Mesenchymal stem cell (in vitro differentiated cells and primary cell): ENCODE measurements around the gene RECK.

Experiments
- DNase-seq: peaks from one replicate; pipeline ENCODE4 v3.0.0-alpha.2; 2013
- H2AFZ ChIP-seq: one replicate; pipeline ENCODE4 v1.6.1; 2013; ENCODE audit warnings: low read depth, mild to moderate bottlenecking, control low read depth, inconsistent platforms, low read length, moderate library complexity
- H2AK5ac ChIP-seq: 2 replicates; pipeline ENCODE4 v1.6.1; 2013; ENCODE audit warnings: low read length, moderate library complexity, mild to moderate bottlenecking, inconsistent platforms; ENCODE audit not compliant: severe bottlenecking
- H2BK120ac ChIP-seq: one replicate; pipeline ENCODE4 v1.6.1; 2013; ENCODE audit warnings: low read depth, mild to moderate bottlenecking, inconsistent platforms, low read length, moderate library complexity
- H2BK12ac ChIP-seq, 2 experiments: one replicate each; pipeline ENCODE4 v1.6.1; 2013; ENCODE audit warnings: inconsistent platforms in 2 of 2, low read length in 2 of 2, mild to moderate bottlenecking in 2 of 2, moderate library complexity in 2 of 2, control low read depth in 1 of 2
- H2BK15ac ChIP-seq: one replicate; pipeline ENCODE4 v1.6.1; 2013; ENCODE audit warnings: mild to moderate bottlenecking, low read depth, inconsistent platforms; ENCODE audit not compliant: poor library complexity, severe bottlenecking
- H2BK5ac ChIP-seq: 2 replicates; pipeline ENCODE4 v1.6.1; 2013; ENCODE audit warnings: low read depth, mild to moderate bottlenecking, low read length, control low read depth, inconsistent platforms; ENCODE audit not compliant: poor library complexity, severe bottlenecking
- H3K14ac ChIP-seq, 2 experiments: one replicate each; pipeline ENCODE4 v1.6.1; 2013; ENCODE audit warnings: inconsistent platforms in 2 of 2, low read length in 2 of 2, control low read depth in 1 of 2, mild to moderate bottlenecking in 1 of 2, moderate library complexity in 1 of 2
- H3K18ac ChIP-seq, 2 experiments: one replicate each; pipeline ENCODE4 v1.6.1; 2013; ENCODE audit warnings: inconsistent platforms in 2 of 2, low read length in 2 of 2, control low read depth in 1 of 2, low read depth in 1 of 2, mild to moderate bottlenecking in 1 of 2
- H3K23ac ChIP-seq, 2 experiments: one replicate each; pipeline ENCODE4 v1.6.1; 2013; ENCODE audit warnings: inconsistent platforms in 2 of 2, low read length in 2 of 2, mild to moderate bottlenecking in 2 of 2, moderate library complexity in 2 of 2, control low read depth in 1 of 2
- H3K27ac ChIP-seq: 2 replicates; pipeline ENCODE4 v1.5.1; 2013; ENCODE audit warnings: mild to moderate bottlenecking, moderate library complexity, low read length, control low read depth, inconsistent platforms; ENCODE audit not compliant: poor library complexity, severe bottlenecking
- H3K27me3 ChIP-seq, 2 experiments: 2 replicates each; pipeline versions ENCODE4 v1.6.1 to v1.7.0; 2013; ENCODE audit warnings: low read length in 2 of 2, mild to moderate bottlenecking in 2 of 2, moderate library complexity in 2 of 2, control low read depth in 1 of 2, inconsistent platforms in 1 of 2; ENCODE audit not compliant: control insufficient read depth in 1 of 2, insufficient read depth in 1 of 2
- H3K36me3 ChIP-seq, 2 experiments: 2 replicates each; pipeline versions ENCODE4 v1.6.1 to v1.7.0; 2013; ENCODE audit warnings: low read length in 2 of 2, control low read depth in 1 of 2, inconsistent platforms in 1 of 2, low read depth in 1 of 2, mild to moderate bottlenecking in 1 of 2; ENCODE audit not compliant: insufficient read depth in 2 of 2, control insufficient read depth in 1 of 2
- H3K4ac ChIP-seq, 2 experiments: one replicate each; pipeline ENCODE4 v1.6.1; 2013; ENCODE audit warnings: inconsistent platforms in 2 of 2, low read length in 2 of 2, mild to moderate bottlenecking in 2 of 2, moderate library complexity in 2 of 2, control low read depth in 1 of 2, low read depth in 1 of 2
- H3K4me1 ChIP-seq: 2 replicates; pipeline ENCODE4 v1.6.1; 2013; ENCODE audit warnings: low read depth, low read length, control low read depth; ENCODE audit not compliant: control insufficient read depth, insufficient read depth
- H3K4me2 ChIP-seq: 2 replicates; pipeline ENCODE4 v1.6.1; 2013; ENCODE audit warnings: low read length, mild to moderate bottlenecking, inconsistent platforms; ENCODE audit not compliant: poor library complexity, severe bottlenecking
- H3K4me3 ChIP-seq, 2 experiments: 2 replicates each; pipeline versions ENCODE4 v1.5.1 to v1.7.0; 2013; ENCODE audit warnings: low read length in 2 of 2, mild to moderate bottlenecking in 2 of 2, control low read depth in 1 of 2, low read depth in 1 of 2; ENCODE audit not compliant: insufficient read depth in 1 of 2
- H3K79me1 ChIP-seq: replicated peaks from 2 replicates; pipeline ENCODE4 v1.6.1; 2013; ENCODE audit warnings: mild to moderate bottlenecking, control low read depth, low read length, inconsistent platforms; ENCODE audit not compliant: poor library complexity, severe bottlenecking
- H3K9ac ChIP-seq: 2 replicates; pipeline ENCODE4 v1.7.0; 2013; ENCODE audit warnings: mild to moderate bottlenecking, low read length, moderate library complexity
- H3K9me3 ChIP-seq: 2 replicates; pipeline ENCODE4 v1.7.0; 2013; ENCODE audit warnings: mild to moderate bottlenecking, low read length; ENCODE audit not compliant: control insufficient read depth
- H4K8ac ChIP-seq: one replicate; pipeline ENCODE4 v1.6.1; 2013; ENCODE audit warnings: inconsistent platforms, mild to moderate bottlenecking, low read length, moderate library complexity
- H4K91ac ChIP-seq: one replicate; pipeline ENCODE4 v1.6.1; 2013; ENCODE audit warnings: mild to moderate bottlenecking, low read length, inconsistent platforms
- WGBS: methylation state at CpG from one replicate; pipeline ENCODE4 v1.1.7; 2013; ENCODE audit warnings: mixed read lengths; 5-methylcytosine and 5-hydroxymethylcytosine counted together

The RECK gene

GRCh38 chr9:36118706-36119105 lies 82.0 kb downstream of the RECK start:
- no peak overlapping the region for H2BK15ac ChIP-seq
- DNase-seq = no peak
- H3K9me3 ChIP-seq = no peaks in the 10 kb centered on the region
- no peak overlapping the region for H3K4ac ChIP-seq
- no peak overlapping the region for H2BK12ac ChIP-seq
- 96% methylated on average over 14 of the region's 15 CpGs for WGBS
- no peak overlapping the region for H2AK5ac ChIP-seq
- no peak overlapping the region for H3K27ac ChIP-seq
- H2AFZ ChIP-seq = no peak overlapping the region
- peaks cover 20 to 78% of the 10 kb centered on the region in 2 experiments for H3K36me3 ChIP-seq
- H3K4me2 ChIP-seq = no peak overlapping the region
- H3K9ac ChIP-seq = no peak overlapping the region
- no peak overlapping the region for H2BK5ac ChIP-seq
- H3K27me3 ChIP-seq = no peaks in the 10 kb centered on the region
- H3K4me1 ChIP-seq = peaks cover 2% of the 10 kb centered on the region
- no peak overlapping the region for H4K8ac ChIP-seq
- no peak overlapping the region for H3K23ac ChIP-seq
- H3K18ac ChIP-seq = no peak overlapping the region
- H4K91ac ChIP-seq = no peak overlapping the region
- H3K79me1 ChIP-seq = no peaks in the 10 kb centered on the region
- no peak overlapping the region for H2BK120ac ChIP-seq
- no peak overlapping the region for H3K4me3 ChIP-seq
- no peak overlapping the region for H3K14ac ChIP-seq

GRCh38 chr9:36119476-36119875 lies 82.8 kb downstream of the RECK start:
- no peak overlapping the region for H2BK5ac ChIP-seq
- peaks cover 20 to 78% of the 10 kb centered on the region in 2 experiments for H3K36me3 ChIP-seq
- H3K9ac ChIP-seq = no peak overlapping the region
- H2BK12ac ChIP-seq = no peak overlapping the region
- H2BK120ac ChIP-seq = no peak overlapping the region
- no peak overlapping the region for H4K91ac ChIP-seq
- H3K27ac ChIP-seq = no peak overlapping the region
- H3K79me1 ChIP-seq = no peaks in the 10 kb centered on the region
- no peak for DNase-seq
- no peaks in the 10 kb centered on the region for H3K27me3 ChIP-seq
- H2AFZ ChIP-seq = no peak overlapping the region
- no peak overlapping the region for H3K14ac ChIP-seq
- no peak overlapping the region for H3K23ac ChIP-seq
- no peak overlapping the region for H2AK5ac ChIP-seq
- no peak overlapping the region for H2BK15ac ChIP-seq
- H4K8ac ChIP-seq = no peak overlapping the region
- no peaks in the 10 kb centered on the region for H3K9me3 ChIP-seq
- WGBS = 84% methylated on average over 7 of the region's 7 CpGs
- no peak overlapping the region for H3K18ac ChIP-seq
- H3K4me3 ChIP-seq = no peak overlapping the region
- peaks cover 2% of the 10 kb centered on the region for H3K4me1 ChIP-seq
- no peak overlapping the region for H3K4me2 ChIP-seq
- H3K4ac ChIP-seq = no peak overlapping the region

GRCh38 chr9:36120705-36121104 lies 84.0 kb downstream of the RECK start:
- Histone ChIP-seq H3K18ac (no peak overlapping the region), H3K9me3 (no peaks in the 10 kb centered on the region), H3K4me3 (no peak overlapping the region), H3K14ac (no peak overlapping the region), H3K27ac (no peak overlapping the region), H2BK15ac (no peak overlapping the region), H2BK120ac (no peak overlapping the region), H3K27me3 (no peaks in the 10 kb centered on the region), H2BK12ac (no peak overlapping the region), H3K9ac (no peak overlapping the region), H3K36me3 (peaks cover 20 to 89% of the 10 kb centered on the region in 2 experiments), H3K4me2 (no peak overlapping the region), H3K23ac (no peak overlapping the region), H2AFZ (no peak overlapping the region), H3K79me1 (no peaks in the 10 kb centered on the region), H4K8ac (no peak overlapping the region), H4K91ac (no peak overlapping the region), H2AK5ac (no peak overlapping the region), H3K4me1 (peaks cover 2% of the 10 kb centered on the region), H2BK5ac (no peak overlapping the region), H3K4ac (no peak overlapping the region)
- 80% methylated on average over 4 of the region's 4 CpGs for WGBS
- no peak for DNase-seq

- 95% methylated on average over 7 of the region's 7 CpGs for WGBS
- no peaks in the 10 kb centered on the region for H3K9me3 ChIP-seq
- H2AFZ ChIP-seq = no peak overlapping the region
- no peak overlapping the region for H3K4me2 ChIP-seq
- H4K91ac ChIP-seq = no peak overlapping the region
- H3K4ac ChIP-seq = no peak overlapping the region
- no peak overlapping the region for H3K18ac ChIP-seq
- H3K27me3 ChIP-seq = no peaks in the 10 kb centered on the region
- no peak overlapping the region for H2BK120ac ChIP-seq
- DNase-seq = no peak
- no peak overlapping the region for H2AK5ac ChIP-seq
- no peak overlapping the region for H3K14ac ChIP-seq
- H2BK5ac ChIP-seq = no peak overlapping the region
- no peak overlapping the region for H2BK12ac ChIP-seq
- H3K9ac ChIP-seq = no peak overlapping the region
- no peak overlapping the region for H3K27ac ChIP-seq
- H3K4me1 ChIP-seq = peaks cover 2% of the 10 kb centered on the region
- no peak overlapping the region for H4K8ac ChIP-seq
- H3K23ac ChIP-seq = no peak overlapping the region
- H3K36me3 ChIP-seq = peaks cover 20 to 83% of the 10 kb centered on the region in 2 experiments
- no peaks in the 10 kb centered on the region for H3K79me1 ChIP-seq
- no peak overlapping the region for H2BK15ac ChIP-seq
- no peak overlapping the region for H3K4me3 ChIP-seq
Measured at GRCh38 chr9:36121971-36122370, 85.3 kb downstream of the RECK start.
